AG08395 (cell line): ENCODE measurements around the gene GALNS.

ENCODE experiments used
- DNase-seq: peaks from one replicate; pipeline ENCODE4 v3.0.0; 2012; ENCODE audit warnings: mixed read lengths, low spot score

GALNS gene

DNA sequence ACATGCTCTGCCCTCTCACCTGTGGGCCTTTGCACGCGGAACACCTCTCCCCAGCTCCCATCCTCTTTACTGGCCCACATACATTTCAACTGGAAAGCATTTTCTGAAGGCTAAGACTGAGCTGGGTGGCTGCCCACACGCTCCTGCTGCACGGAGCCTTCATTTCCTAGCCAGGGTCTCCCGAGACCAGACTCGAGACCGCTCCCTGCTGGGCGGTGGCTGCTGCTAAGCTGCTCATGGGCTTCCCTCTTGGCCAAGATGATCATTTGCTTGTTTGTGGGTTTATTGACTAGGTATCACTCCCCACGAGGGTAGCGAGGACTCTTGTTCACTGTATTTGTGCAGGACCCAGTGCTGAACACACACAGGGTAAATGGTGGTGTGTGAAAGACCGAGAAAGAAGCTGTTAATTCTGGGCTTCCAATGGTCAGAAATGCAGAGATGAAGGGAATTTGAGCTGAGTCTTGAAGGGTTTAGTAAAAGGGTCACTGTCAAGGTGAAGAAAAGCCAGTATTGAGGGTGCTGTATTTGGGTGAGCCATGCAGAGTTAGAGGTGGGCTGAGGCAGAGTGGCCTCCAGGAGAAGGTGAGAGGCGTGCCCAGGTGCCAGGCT lies 1.1 kb upstream of the GALNS start:
- peak; percentile 91 for DNase-seq

DNA sequence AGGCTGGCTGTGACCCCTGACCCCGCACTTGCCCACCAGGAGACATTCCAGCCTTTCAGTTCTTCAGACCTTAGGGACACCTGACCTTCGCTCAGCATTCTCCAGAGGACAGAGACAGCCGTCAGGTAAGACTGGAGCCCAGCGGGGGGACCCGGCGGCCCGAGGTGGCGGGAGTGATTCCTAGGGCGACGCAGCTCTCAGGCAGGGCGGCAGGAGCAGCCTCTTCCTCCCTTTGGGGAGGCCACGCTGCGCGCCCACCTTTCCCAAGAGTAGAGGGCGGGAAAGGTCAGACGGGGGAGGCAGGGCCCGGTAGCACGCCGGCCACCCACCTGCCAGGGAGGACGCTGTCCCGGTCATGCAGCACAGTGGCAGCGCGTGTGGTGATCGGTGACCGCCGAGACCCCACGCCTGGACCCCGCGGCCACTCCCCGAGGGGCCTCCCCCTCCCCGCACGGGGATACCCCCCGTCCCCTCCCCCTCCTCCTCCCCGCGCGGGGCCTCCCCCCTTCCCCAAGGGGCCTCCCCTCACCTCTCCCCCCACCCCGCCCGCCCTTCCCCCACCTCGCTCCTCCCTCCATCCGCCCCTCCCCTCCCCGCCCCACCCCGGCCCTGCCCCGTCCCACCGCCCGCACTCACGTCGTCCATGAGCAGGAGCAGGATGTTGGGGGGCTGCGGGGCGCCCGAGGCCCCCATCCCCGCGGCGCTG lies 472 bp downstream of the GALNS start:
- DNase-seq = no peak

DNA sequence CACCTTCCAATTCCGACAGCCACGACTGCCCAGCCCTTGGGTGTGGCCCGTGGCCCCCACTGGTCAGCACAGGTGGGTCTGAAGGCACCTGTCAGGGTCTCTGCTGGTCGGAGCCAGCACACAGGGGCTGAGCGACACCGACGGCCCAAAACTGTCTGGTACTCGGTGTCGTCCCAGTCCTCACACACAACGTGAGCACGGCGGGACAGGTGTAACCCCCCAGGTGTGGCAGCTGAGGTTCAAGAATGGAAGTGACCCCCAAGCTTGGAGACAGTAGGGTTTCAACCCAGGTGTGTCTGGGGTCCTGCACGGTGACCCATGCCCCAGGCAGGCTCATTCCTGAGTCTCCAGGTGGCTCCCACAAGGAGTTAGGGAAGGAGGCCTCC lies 1.0 kb downstream of the GALNS start:
- DNase-seq = no peak

DNA sequence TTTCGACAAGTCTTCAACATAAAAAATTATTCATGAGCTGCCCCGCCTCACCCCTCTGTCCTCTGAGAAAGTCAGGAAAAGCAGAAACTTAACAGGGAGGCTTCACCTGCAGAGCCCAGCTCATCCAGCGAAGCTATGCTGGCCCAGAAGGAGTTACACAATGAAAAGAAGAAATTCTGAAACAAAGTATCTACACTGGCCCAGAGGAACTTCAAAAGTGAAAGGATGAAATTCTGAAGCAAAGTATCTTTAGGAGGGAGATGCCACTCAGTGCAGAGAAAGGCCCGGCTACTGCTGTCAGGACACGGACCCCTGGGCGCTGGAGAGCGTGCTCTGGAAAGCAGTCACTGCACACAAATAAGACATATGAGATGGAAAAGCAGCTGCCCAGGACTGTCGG lies 1.6 kb downstream of the GALNS start:
- DNase-seq = no peak

DNA sequence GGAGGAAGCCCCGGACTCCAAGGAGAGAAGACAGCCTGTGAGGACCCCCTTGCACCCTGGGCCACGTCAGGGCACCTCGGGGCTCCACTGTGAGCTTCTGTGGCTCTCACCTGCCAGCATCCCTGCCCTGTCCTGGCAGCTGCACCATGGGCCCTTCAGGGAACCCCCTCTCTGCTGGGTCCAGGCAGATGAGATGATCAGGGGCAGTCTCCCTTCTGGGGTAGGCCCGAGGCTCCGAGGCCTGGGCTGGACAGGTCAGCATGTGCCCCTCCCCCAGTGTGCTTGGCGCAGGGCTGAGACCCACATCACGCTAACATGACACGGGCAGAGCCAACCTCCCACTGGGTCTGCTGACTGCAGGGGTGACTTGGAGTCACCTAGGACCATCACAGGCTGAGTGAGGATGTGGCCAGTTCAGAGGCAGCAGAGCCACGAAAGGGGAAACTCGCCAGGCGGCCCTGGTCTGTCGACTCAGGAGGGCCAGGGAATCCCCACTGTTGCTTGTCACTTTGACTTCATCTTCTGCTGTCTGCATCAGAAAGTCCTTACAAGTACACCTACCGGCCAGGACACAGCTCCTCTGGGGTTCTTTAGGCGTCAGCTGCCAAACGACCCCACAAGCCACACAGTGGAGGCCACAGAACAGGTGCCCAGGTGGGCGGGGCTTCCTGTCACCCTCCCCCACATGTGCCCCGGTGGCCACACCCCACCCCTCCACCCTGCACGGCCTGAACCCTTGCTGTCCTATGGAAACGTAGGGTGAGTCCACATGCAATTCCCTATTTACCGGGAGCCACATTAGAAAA lies 2.2 kb downstream of the GALNS start:
- DNase-seq = no peak

DNA sequence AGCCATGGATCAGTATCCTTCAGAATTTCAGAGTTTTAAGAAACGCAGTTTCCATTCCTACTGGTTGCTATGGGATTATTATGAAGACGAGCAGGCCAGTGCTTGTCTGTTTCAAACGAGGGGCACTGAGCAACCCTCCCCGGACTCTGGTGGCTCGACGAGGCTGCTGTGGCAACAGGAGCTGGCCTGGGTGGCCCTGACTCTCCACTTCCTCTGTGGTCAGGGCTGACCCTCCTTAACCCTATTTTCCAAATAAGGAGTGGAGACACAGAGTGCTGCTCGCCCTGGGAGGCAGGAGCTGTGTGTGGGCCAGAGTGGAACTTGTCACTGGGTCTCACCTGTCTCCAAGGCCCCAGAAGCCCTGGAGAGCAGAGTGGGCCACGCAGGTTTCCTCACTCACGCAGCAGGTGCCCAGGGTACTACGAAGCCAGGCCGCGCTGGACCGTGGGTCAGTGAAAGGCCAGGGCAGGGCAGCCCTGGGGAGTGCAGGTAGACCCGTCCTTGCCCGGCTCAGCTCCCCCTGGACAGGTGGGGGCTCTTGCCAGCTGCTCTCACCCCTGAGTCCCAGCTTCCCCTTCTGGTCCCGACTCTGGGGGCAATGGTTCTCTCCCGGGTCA lies 3.3 kb downstream of the GALNS start:
- DNase-seq = no peak

DNA sequence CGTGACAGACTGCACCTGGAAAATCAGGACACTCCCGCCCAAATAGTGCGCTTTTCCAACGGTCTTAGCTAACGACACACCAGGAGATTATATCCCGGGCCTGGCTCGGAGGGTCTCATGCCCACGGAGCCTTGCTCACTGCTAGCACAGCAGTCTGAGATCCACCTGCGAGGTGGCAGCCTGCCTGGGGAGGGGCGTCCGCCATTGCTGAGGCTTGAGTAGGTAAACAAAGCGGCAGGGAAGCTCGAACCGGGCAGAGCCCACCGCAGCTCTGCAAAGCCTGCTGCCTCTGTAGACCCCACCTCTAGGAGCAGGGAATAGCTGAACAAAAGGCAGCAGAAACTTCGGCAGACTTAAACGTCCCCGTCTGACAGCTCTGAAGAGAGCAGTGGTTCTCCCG lies 5.1 kb downstream of the GALNS start:
- DNase-seq = no peak

DNA sequence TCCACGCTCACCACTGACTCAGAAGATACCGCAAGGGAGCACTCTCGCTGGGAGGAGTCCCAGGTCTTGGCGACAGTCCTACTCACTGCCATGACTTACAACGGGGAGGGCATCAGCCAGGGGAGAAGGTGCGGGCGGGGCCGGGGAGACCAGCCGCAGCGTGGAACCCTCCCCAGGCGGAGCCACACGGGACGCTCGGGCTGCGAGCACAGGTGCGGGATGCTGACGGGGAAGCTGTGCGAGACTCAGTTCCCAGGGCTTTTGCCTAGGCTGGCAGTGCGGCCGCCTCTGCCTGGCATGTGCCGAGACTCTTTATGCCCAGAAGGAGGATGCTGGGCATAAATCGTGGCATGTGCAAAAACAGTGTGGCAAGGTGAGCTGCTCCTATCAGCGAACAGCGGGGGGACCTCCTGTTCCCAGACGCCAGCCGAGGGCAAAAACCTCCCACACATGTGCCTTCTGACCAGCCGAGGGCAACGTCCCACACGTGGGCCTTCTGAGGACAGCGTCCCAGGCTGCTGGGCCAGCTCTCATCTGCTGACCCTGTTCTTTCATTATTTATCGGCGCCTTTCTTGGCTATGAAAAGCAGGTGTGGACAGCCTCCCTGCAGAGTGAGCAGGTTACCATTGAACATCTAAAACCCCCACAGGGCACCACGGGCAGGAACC lies 6.1 kb downstream of the GALNS start:
- no peak for DNase-seq

DNA sequence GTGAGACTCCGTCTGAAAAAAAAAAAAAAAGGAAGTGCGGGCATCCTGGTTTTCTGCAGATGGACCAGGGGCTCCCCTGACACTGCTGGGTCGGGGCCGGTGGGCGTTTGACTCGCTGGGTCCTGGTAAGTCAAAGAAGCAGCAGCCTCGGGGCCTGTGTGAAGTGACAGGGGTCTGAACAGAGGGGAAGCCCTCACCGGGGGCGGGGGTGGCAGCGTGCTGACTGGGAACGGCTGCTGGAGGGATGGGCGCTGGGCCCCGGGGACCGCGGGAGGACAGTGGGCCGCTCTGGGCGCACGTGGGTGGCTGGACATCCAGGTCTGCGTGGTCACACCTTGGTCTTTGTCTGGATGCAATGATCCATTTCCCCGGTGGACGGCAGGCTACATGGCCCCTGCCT lies 8.2 kb downstream of the GALNS start:
- no peak for DNase-seq

DNA sequence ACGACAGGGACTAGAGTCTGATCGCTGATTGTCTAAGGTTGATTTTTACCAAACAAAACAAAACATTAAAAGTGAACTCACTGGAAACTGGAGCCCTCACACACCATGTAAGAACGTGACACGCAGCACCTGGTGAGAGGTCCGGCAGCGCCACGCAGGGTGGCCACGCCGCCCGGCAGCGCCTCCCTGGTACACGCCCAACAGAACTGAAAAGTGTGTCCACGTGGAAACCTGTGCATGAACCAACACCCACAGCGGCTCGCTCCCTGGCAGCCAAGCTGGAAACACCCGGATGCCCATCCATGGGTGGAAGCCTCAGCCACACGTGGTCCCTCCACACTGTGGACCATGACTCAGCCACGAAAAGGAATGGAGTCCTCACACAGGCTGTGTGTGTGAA lies 9.1 kb downstream of the GALNS start:
- DNase-seq = no peak

DNA sequence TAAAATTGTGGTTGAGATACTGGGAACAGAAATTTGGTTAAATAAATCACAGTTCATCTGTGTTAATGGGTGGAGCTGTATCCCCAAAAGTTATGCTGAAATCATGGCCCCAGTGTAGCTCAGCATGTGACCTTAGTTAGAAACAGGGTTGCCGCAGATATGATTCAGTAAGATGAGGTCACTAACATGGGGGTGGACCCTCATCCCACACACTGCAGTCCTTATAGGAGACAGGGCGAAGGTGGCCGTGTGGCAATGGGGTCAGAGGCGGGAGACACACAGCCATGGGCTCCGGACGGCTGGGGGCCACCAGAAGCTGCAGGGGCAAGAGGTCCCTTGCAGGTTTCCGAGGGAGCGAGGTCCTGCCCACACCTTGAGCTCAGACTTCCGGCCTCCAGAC lies 10.7 kb downstream of the GALNS start:
- DNase-seq = no peak

DNA sequence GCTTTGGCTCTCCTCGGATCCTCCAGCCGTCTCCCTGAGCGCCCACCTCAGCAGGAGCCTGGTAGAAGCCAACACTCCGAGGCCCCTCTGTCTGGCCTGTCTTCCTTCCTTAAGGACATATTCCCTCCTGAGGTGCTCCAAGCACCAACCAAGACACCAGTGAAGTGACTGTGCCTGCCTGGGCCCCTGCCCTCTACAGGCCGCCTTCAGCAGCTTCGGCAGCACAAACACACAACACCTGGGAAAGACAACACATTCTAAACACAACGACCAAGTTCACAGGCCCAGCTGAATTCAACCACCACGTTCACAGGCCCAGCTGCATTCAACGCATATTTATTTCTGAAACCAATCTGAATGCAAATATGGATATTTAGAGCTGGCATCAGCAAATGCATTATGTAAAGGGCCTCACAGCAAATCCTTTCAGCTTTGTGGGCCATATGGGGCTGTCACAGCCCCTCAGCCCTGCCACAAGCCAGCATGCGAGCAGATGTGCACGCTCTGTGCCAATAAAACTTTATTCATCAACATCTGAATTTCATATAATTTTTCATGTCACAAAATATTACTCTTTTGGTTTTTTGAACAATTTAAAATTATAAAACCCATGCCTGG lies 12.2 kb downstream of the GALNS start:
- no peak for DNase-seq

DNA sequence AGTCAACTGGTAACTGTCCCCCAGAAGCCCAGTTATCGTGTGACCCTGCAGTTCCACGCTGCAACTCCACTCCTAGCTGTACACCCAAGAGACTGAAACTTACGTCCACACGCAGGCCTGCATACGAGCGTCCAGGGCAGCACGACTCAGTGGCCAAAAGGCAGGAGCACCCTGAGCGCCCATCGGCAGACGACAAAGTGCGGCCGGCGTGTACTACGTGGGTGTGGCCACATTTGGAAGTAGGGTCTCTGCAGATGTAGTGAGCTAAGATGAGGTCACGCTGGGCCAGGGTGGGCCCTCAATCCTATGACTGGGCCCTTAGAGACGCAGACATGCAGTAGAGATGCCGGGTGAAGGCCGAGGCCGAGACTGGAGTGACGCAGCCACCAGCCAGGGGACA lies 13.5 kb downstream of the GALNS start:
- DNase-seq = no peak

DNA sequence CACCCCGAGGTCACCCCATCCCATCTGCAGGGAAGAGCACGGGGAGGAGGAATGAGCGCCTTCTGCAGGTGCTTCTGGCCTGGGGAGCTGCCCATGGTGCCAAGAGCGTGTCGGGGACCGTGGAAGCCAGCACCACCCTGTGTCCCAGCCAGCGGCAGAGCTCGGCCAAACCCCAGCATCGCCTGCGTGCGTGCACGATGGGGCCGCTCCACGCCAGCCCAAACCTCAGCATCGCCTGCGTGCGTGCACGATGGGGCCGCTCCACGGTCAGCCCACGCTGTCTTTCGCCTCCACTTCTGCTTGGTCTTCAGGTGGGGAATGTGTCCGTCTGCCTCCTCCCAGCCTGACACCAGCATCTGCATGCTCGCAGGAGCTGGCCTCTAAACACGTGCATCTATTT lies 13.9 kb downstream of the GALNS start:
- DNase-seq = no peak

DNA sequence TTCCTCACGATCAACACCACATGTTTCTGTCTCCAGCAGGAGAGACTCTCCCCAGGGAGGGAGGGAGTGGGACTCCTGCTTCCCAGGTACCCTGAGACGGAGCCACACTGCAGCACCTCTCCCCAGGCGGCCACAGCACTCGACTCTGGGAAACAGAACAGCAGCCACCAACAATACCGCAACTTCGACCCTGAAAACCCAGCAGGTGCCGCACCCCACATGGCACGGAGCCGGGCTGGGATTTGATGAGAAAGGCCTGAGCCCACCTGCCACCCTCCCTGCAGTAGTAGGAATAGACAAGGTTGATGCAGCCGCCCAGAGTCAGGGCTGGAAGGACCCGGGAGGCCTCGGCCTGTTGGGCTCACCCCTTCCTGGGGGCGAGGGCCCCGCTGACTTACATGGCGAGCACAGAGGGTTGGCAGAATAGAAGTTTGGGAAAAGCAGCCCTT lies 14.4 kb downstream of the GALNS start:
- no peak for DNase-seq

DNA sequence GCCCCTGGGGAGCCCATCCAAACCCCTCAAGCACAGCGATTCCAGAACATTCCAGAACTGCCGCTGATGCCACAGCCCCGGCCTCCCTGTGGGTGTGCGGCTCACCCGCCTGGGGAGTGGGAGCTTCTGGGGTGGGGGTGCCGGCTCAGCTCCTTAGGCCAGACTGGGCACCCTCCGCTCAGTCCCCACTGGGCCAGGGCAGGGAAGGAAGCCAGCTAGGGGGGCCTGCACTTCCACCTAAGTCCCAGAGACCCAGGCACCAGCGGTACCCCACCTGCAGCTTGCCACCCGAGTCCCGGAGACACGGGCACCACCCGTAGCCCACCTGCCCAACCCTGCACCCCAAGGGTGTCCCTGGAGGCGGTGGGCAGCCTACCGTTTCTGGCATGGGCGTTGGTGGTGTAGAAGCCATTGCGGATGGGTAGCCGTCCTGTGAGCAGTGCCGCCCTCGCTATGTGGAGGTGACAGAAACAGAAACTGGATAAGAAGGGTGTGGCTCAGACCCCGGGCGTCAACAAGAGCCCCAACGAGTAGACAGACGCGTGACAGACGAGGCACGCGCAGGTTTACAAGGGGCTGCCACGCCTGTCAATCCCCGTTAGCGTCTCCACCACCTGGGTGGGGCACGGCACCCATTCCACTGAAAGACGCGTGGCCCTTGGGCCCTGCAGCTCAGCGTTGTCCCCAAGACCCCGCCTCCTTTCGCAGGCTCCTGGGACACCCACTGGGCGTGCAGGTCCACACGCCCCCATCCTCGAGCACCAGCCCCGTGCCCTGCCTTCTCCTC lies 15.0 kb downstream of the GALNS start:
- DNase-seq = no peak

DNA sequence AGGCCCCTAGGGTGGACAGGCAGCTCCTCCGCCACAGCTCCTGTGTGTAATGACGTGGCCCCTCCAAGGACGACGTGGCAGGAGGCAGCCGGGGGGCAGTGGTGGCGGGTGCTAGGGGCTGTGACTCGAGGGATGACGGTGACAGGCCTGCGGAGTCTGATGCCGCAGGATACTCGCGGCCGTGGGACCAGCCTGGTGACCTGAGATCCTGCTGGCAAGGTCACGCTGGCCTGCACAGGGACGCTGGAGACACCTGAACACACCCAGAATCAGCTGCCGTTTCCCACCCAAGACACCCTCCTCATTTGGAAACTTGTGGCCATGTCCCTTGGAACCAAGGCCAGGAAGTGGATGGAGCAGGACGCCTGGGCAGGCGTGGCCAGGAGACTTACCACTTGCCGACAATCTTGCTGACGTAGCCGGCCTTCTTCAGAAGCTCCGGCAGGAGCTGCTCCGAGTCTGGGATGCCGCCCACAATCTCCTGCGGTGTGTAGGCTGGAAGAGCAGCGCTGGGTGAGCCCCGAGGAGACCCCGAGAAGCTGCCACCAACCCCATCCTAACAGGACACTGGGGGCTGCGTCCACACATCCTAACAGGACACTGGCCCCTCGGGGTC lies 16.0 kb downstream of the GALNS start:
- DNase-seq = no peak

DNA sequence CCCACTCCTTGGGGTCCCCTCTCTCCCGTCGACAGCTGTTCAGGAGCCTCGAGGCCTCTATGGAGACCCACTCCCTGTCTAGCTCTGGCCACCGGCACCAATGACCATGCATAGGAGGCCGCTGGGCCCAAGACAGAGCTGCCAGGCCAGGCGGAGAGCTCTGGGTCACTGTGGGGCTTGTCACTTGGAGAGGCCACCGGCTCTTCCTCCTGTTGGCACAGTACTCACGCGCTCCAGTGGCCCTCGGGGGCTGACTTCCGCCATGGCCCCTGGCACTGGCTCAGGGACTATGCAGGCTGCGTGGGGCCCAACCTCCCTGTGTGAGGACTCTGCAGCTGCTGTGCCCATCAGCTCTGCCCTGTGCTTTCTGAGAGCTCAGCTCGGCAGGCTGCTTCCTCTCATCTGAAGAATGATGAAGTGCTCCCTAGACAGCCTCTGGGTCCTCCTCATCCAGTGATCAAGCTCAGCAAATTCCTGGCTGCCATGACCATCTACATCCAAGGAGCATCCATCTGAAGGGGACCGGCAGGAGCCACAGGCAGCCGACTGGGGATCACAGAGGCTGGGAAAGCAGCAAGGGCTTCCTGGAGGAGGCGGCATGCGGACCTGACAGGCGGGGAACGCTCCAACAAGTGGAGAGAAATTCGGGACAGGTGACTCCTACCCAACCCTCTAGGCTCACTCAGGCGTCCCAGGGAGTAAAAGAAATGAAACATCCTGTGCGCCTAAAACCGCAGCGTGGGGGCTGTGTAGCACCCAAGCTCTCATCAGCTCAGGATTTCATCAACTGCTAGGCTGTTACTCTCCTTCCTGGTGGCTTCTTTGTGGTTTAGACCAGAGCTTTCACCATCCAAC lies 16.8 kb downstream of the GALNS start:
- DNase-seq = no peak

DNA sequence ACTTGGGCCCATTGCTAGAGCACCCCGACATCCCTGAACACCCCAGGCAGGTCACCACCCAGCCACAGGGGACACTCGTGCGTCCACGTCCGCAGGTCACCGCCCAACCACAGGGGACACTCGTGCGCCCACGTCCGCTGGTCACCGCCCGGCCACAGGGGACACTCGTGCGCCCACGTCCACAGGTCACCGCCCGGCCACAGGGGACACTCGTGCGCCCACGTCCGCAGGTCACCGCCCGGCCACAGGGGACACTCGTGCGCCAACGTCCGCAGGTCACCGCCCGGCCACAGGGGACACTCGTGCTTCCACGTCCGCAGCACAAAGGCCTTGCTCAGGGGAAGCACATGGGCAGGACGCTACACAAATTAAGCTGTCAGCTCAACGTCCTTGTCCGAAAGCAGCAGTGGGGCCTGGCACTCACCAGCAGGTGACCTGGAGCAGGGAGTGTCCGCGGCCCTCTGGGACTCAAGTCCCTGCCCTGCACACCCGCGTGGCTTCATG lies 17.7 kb downstream of the GALNS start:
- DNase-seq = no peak
